ENCODE measurements around the gene TNFAIP1. TPM values are rescaled to one million over a fixed set of nuclear protein-coding genes. Genes with fewer than 3 reads are reported as not detected.

The TNFAIP1 gene, protein sequence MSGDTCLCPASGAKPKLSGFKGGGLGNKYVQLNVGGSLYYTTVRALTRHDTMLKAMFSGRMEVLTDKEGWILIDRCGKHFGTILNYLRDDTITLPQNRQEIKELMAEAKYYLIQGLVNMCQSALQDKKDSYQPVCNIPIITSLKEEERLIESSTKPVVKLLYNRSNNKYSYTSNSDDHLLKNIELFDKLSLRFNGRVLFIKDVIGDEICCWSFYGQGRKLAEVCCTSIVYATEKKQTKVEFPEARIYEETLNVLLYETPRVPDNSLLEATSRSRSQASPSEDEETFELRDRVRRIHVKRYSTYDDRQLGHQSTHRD
- total RNA-seq (10 to 100 TPM in 3 of 5 donors, 1 to 10 TPM in 2; 1.7 to 50.4 (median 19.3) TPM), polyA plus RNA-seq (10 to 100 TPM; 12.7 to 25.4 (median 21.4) TPM)
- long read RNA-seq, donor 1, partial matches to known transcripts: 0 of 8 reads
- long read RNA-seq, donor 1, other reads (novel, unspliced or antisense): 6 of 8 reads
- long read RNA-seq, donor 2, transcript TNFAIP1-201 (7 exons, 3,627 nt): major isoform, 6 of 6 reads
- long read RNA-seq, donor 2, partial matches to known transcripts: 0 of 6 reads
- long read RNA-seq, donor 2, other reads (novel, unspliced or antisense): 0 of 6 reads
- long read RNA-seq, donor 3, partial matches to known transcripts: 0 of 7 reads
- long read RNA-seq, donor 3, other reads (novel, unspliced or antisense): 6 of 7 reads
- long read RNA-seq, donor 4, partial matches to known transcripts: 0 of 2 reads
- long read RNA-seq, donor 4, other reads (novel, unspliced or antisense): 0 of 2 reads
- long read RNA-seq, donor 5, transcript TNFAIP1-201 (7 exons, 3,627 nt): major isoform, 7 of 20 reads
- long read RNA-seq, donor 5, partial matches to known transcripts: 0 of 20 reads
- long read RNA-seq, donor 5, other reads (novel, unspliced or antisense): 13 of 20 reads
- long read RNA-seq, donor 6, transcript TNFAIP1-201 (7 exons, 3,627 nt): major isoform, 11 of 11 reads
- long read RNA-seq, donor 6, partial matches to known transcripts: 0 of 11 reads
- long read RNA-seq, donor 6, other reads (novel, unspliced or antisense): 0 of 11 reads
- long read RNA-seq, donor 7, transcript TNFAIP1-201 (7 exons, 3,627 nt): major isoform, 6 of 18 reads
- long read RNA-seq, donor 7, partial matches to known transcripts: 12 of 18 reads
- long read RNA-seq, donor 7, other reads (novel, unspliced or antisense): 0 of 18 reads
- long read RNA-seq, donor 8, transcript TNFAIP1-201 (7 exons, 3,627 nt): major isoform, 6 of 6 reads
- long read RNA-seq, donor 8, partial matches to known transcripts: 0 of 6 reads
- long read RNA-seq, donor 8, other reads (novel, unspliced or antisense): 0 of 6 reads
- long read RNA-seq, donor 9, partial matches to known transcripts: 10 of 21 reads
- long read RNA-seq, donor 9, other reads (novel, unspliced or antisense): 8 of 21 reads
- long read RNA-seq, donor 10, partial matches to known transcripts: 0 of 2 reads
- long read RNA-seq, donor 10, other reads (novel, unspliced or antisense): 0 of 2 reads

DNA sequence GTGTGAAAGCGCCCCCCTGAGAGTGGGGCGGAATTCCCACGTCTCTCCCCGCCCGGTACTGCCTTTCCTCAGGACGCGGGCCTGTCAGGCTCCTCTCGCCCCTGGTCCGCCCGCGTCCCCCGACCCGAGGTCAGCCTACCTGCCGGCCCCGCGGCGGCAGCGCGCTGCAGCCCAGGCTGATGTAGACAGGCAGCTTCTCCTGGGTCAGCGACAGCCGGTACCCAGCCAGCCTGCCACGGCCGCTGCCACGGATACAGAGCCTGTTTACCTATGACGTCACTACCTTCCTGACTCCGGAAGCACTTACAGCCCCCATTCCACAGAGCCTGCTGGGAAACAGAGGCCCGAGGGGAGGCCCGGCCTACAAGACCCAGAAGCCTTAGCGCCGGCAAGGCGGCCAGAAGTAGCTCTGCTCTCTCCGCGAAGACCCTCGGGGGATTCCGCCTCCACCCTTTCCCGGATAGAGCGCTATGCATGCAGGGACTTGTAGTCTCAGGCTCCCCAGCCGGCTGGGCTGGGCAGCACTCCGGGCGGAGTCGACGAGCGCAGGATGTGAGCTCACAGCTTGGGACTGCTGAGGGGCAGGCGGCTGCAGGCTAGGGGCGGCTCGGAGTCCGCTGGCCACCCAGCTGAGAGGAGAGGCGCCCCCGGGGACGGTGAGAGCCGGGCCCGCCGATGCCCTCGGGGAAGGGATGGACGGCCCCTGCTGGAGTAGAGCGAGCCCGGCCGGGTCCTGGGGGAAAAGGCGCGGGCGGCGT is at the start of gene TNFAIP1, which contains the start of gene IFT20:
Gene TNFAIP1 (plus strand): TSS at position 561 of the 758 bp plus-strand sequence. CDS start 3,761 bp downstream, outside the sequence.
Gene IFT20 (minus strand): TSS at position 272 of the 758 bp plus-strand sequence. CDS start 3,487 bp downstream, outside the sequence.
- H3K4me1 ChIP-seq: peaks cover 39 to 73% (median 57%) of the 10 kb centered on the region in 4 donors
- H3K4me3 ChIP-seq: peak within 1 kb of the TSS; percentile 68 to 96 (median 86)
- H3K27me3 ChIP-seq: no peaks in the 10 kb centered on the region
- DNase-seq: peak; percentile 98 to 100
- no peaks in the 10 kb centered on the region for H3K9me3 ChIP-seq
- TF ChIP-seq POLR2A (IDR thresholded peaks at IDR 0.05): peak in 2 of 4 donors; percentile 91
- TF ChIP-seq, protein P1, sequence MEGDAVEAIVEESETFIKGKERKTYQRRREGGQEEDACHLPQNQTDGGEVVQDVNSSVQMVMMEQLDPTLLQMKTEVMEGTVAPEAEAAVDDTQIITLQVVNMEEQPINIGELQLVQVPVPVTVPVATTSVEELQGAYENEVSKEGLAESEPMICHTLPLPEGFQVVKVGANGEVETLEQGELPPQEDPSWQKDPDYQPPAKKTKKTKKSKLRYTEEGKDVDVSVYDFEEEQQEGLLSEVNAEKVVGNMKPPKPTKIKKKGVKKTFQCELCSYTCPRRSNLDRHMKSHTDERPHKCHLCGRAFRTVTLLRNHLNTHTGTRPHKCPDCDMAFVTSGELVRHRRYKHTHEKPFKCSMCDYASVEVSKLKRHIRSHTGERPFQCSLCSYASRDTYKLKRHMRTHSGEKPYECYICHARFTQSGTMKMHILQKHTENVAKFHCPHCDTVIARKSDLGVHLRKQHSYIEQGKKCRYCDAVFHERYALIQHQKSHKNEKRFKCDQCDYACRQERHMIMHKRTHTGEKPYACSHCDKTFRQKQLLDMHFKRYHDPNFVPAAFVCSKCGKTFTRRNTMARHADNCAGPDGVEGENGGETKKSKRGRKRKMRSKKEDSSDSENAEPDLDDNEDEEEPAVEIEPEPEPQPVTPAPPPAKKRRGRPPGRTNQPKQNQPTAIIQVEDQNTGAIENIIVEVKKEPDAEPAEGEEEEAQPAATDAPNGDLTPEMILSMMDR (IDR thresholded peaks at IDR 0.05): no peak
- no peak for TF ChIP-seq EP300 (IDR thresholded peaks at IDR 0.05)
- peak; percentile 82 to 99 (median 98) for TF ChIP-seq POLR2AphosphoS5 (IDR thresholded peaks at IDR 0.05)
- H3K36me3 ChIP-seq: peaks cover 15 to 31% (median 30%) of the 10 kb centered on the region in 4 donors
- intact Hi-C loops (cut with DNase I; ENCODE audit: low total_unique reads): no loop called here
- H3K27ac ChIP-seq: peak within 1 kb of the TSS; percentile 92 to 97 (median 94)
- 0 to 2% (median 1%) methylated on average over 24 to 62 of the region's 62 CpGs for WGBS, 5 donors

DNA sequence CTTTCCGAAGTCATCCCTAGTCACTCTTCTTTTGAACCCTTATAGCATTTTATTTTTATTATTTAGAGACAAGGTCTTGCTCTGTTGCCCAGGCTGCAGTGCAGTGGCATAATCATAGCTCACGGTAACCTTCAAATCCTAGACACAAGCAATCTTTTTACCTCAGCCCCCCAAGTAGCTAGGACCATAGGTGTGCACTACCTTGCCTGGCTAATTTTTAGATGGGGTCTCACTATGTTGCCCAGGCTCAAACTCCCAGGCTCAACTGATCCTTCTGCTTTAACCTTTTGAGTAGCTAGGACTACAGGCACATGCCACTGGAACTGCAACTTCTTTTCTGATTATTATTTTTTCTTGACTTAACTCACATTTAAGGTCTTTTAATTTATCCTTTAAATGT is 49.6 kb upstream of the TNFAIP1 start:
- Histone ChIP-seq H3K4me3 (no peak overlapping the region), H3K4me1 (no peaks in the 10 kb centered on the region), H3K9me3 (no peaks in the 10 kb centered on the region), H3K36me3 (no peaks in the 10 kb centered on the region), H3K27me3 (no peaks in the 10 kb centered on the region), H3K27ac (no peak overlapping the region)
- intact Hi-C loops (cut with DNase I; ENCODE audit: low total_unique reads): no loop called here
- TF ChIP-seq, protein P1 (IDR thresholded peaks at IDR 0.05): no peak
- DNase-seq: no peak
- WGBS, 5 donors: 53 to 91% (median 68%) methylated on average over 2 of the region's 2 CpGs

DNA sequence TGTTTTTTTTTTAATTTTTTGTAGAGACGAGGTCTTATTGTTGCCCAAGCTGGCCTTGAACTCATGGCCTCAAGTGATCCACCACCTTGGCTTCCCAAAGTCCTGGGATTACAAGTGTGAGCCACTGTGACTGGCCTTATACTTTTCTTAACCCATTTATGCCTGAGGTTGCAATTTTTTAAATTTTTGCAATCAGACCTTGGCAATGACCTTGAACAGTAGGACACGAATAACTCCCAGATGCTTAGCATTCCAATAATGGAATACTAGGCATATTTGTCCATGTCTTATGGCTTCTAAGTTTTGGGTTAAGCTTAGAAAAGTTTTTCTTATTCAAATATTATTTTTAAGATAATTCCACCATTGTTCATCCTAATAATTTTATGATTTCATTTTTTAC is 44.9 kb upstream of the TNFAIP1 start:
- Histone ChIP-seq H3K27me3 (peaks cover 0 to 11% (median 0%) of the 10 kb centered on the region in 3 donors), H3K9me3 (no peaks in the 10 kb centered on the region), H3K4me1 (no peaks in the 10 kb centered on the region), H3K4me3 (no peak overlapping the region), H3K27ac (no peak overlapping the region), H3K36me3 (no peaks in the 10 kb centered on the region)
- DNase-seq: no peak
- intact Hi-C loops (cut with DNase I; ENCODE audit: low total_unique reads): no loop called here
- WGBS, 5 donors: 73 to 81% (median 77%) methylated on average over 2 of the region's 2 CpGs
- TF ChIP-seq, protein P1 (IDR thresholded peaks at IDR 0.05): no peak
- TF ChIP-seq EP300 (IDR thresholded peaks at IDR 0.05) (no peak), POLR2A (IDR thresholded peaks at IDR 0.05) (no peak), POLR2AphosphoS5 (IDR thresholded peaks at IDR 0.05) (no peak)
